AG08396 (cell line): ENCODE results near the gene MTARC1.

Source experiments
- DNase-seq: peaks from one replicate; pipeline ENCODE4 v3.0.0; 2012; ENCODE audit warnings: low spot score, mixed read lengths

MTARC1 gene

GRCh38 chr1:220834155-220834870 lies 47.6 kb downstream of the MTARC1 start:
- no peak for DNase-seq
